Parathyroid adenoma (tissue), 2 donors: ENCODE results near the gene PSMC5.

Experiments
- H2AFZ ChIP-seq: fragments of 300-600 bp; sonication (generic); one replicate; pipeline ENCODE4 v1.7.0; 2017; ENCODE audit warnings: antibody characterized with exemption, mild to moderate bottlenecking
- H3K27ac ChIP-seq: fragments of 300-600 bp; sonication (generic); one replicate; pipeline ENCODE4 v1.7.0; 2017
- H3K27me3 ChIP-seq: fragments of 300-600 bp; sonication (generic); one replicate; pipeline ENCODE4 v1.7.0; 2017; ENCODE audit warnings: low read length; ENCODE audit not compliant: control insufficient read depth, insufficient read depth
- H3K36me3 ChIP-seq: fragments of 300-600 bp; sonication (generic); one replicate; pipeline ENCODE4 v1.7.0; 2017; ENCODE audit warnings: low read length; ENCODE audit not compliant: control insufficient read depth, insufficient read depth
- H3K4me1 ChIP-seq: fragments of 300-600 bp; sonication (generic); one replicate; pipeline ENCODE4 v1.7.0; 2017; ENCODE audit warnings: control low read depth
- H3K4me2 ChIP-seq: fragments of 300-600 bp; sonication (generic); one replicate; pipeline ENCODE4 v1.7.0; 2017; ENCODE audit warnings: low read length
- H3K4me3 ChIP-seq: fragments of 300-600 bp; sonication (generic); one replicate; pipeline ENCODE4 v1.7.0; 2017; ENCODE audit warnings: low read depth, low read length
- H3K79me2 ChIP-seq: fragments of 300-600 bp; sonication (generic); one replicate; pipeline ENCODE4 v1.7.0; 2017; ENCODE audit warnings: control low read depth
- H3K9ac ChIP-seq: fragments of 300-600 bp; sonication (generic); one replicate; pipeline ENCODE4 v1.7.0; 2017; ENCODE audit warnings: mild to moderate bottlenecking
- H3K9me3 ChIP-seq: fragments of 300-600 bp; sonication (generic); one replicate; pipeline ENCODE4 v1.7.0; 2017; ENCODE audit warnings: low read length; ENCODE audit not compliant: control insufficient read depth
- TF ChIP-seq, protein P1 (sequence below): fragments of 300-600 bp; sonication (generic); IDR thresholded peaks from one replicate; pipeline ENCODE4 v1.7.0; 2017; ENCODE audit warnings: antibody characterized with exemption, mild to moderate bottlenecking
- donor health status: primary hyperparathyroidism.

The PSMC5 gene

DNA sequence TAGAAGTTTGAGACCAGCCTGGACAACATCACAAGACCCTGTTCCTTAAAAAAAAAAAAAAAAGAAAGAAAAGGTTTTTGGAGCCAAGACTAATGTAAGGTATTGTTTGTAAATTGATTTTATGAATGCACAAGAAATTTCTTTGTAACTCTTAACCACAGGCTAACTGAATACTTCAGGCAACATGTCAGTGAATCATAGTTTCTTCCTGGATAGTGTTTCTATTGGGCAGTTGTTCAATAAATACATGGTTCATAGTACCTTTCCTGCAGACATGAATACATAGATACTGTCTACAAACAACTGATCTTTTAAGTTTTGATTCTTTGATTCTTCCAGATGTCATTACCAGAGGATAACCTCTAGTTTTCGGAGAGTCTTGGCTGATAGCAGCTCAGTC lies 41.7 kb upstream of the PSMC5 start:
- no peaks in the 10 kb centered on the region for H3K27me3 ChIP-seq
- H3K27ac ChIP-seq, result no peak overlapping the region
- no peak overlapping the region for H3K4me2 ChIP-seq
- peaks cover 5% of the 10 kb centered on the region for H3K4me1 ChIP-seq
- TF ChIP-seq, protein P1, sequence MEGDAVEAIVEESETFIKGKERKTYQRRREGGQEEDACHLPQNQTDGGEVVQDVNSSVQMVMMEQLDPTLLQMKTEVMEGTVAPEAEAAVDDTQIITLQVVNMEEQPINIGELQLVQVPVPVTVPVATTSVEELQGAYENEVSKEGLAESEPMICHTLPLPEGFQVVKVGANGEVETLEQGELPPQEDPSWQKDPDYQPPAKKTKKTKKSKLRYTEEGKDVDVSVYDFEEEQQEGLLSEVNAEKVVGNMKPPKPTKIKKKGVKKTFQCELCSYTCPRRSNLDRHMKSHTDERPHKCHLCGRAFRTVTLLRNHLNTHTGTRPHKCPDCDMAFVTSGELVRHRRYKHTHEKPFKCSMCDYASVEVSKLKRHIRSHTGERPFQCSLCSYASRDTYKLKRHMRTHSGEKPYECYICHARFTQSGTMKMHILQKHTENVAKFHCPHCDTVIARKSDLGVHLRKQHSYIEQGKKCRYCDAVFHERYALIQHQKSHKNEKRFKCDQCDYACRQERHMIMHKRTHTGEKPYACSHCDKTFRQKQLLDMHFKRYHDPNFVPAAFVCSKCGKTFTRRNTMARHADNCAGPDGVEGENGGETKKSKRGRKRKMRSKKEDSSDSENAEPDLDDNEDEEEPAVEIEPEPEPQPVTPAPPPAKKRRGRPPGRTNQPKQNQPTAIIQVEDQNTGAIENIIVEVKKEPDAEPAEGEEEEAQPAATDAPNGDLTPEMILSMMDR, result no peak
- no peak overlapping the region for H2AFZ ChIP-seq
- H3K9ac ChIP-seq, result no peak overlapping the region
- no peaks in the 10 kb centered on the region for H3K9me3 ChIP-seq
- H3K36me3 ChIP-seq, result no peaks in the 10 kb centered on the region
- no peak overlapping the region for H3K4me3 ChIP-seq
- H3K79me2 ChIP-seq, result peaks cover 54% of the 10 kb centered on the region

DNA sequence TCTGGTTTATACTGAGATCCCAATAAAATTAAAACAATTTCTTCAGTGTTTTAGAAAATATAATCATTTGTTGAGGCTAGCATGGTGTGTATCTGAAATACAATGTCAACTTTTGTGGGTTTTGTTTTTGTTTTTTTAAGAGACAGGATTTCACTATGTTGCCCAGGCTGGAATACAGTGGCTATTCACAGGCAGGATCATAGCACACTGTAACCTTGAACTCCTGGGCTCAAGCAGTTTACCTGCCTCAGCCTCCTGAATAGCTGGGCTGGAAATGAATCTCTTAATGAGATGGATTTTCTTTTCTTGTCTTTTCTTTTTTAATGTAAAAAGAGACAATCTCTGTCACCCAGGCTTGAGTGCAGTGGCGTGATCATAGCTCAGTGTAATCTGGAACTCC lies 41.1 kb upstream of the PSMC5 start:
- no peak overlapping the region for H3K9ac ChIP-seq
- H3K4me2 ChIP-seq, result no peak overlapping the region
- no peak overlapping the region for H2AFZ ChIP-seq
- peaks cover 49% of the 10 kb centered on the region for H3K79me2 ChIP-seq
- no peaks in the 10 kb centered on the region for H3K27me3 ChIP-seq
- no peaks in the 10 kb centered on the region for H3K36me3 ChIP-seq
- no peaks in the 10 kb centered on the region for H3K9me3 ChIP-seq
- H3K27ac ChIP-seq, result no peak overlapping the region
- TF ChIP-seq, protein P1, result no peak
- H3K4me1 ChIP-seq, result peaks cover 5% of the 10 kb centered on the region
- no peak overlapping the region for H3K4me3 ChIP-seq

GRCh38 chr17:63786971-63787711 lies 40.1 kb upstream of the PSMC5 start:
- Histone ChIP-seq H3K27me3 (no peaks in the 10 kb centered on the region), H3K4me2 (no peak overlapping the region), H3K27ac (no peak overlapping the region), H2AFZ (no peak overlapping the region), H3K79me2 (peaks cover 42% of the 10 kb centered on the region), H3K9me3 (no peaks in the 10 kb centered on the region), H3K36me3 (no peaks in the 10 kb centered on the region), H3K4me3 (no peak overlapping the region), H3K4me1 (peaks cover 5% of the 10 kb centered on the region), H3K9ac (no peak overlapping the region)
- TF ChIP-seq, protein P1, result no peak

GRCh38 chr17:63790057-63790456 lies 37.2 kb upstream of the PSMC5 start:
- peaks cover 28% of the 10 kb centered on the region for H3K79me2 ChIP-seq
- H3K4me2 ChIP-seq, result no peak overlapping the region
- TF ChIP-seq, protein P1, result no peak
- H3K27me3 ChIP-seq, result no peaks in the 10 kb centered on the region
- H3K36me3 ChIP-seq, result no peaks in the 10 kb centered on the region
- H3K9ac ChIP-seq, result no peak overlapping the region
- H2AFZ ChIP-seq, result no peak overlapping the region
- H3K4me1 ChIP-seq, result no peaks in the 10 kb centered on the region
- no peaks in the 10 kb centered on the region for H3K9me3 ChIP-seq
- H3K27ac ChIP-seq, result no peak overlapping the region
- H3K4me3 ChIP-seq, result no peak overlapping the region
